Neural progenitor cell (in vitro differentiated cells): Measurements from ENCODE around the gene MAST2.

Experiments
- EZH2 ChIP-seq: fragments of 200-600 bp; sonication (generic); IDR thresholded peaks from 2 replicates; pipeline ENCODE4 v1.6.1; 2017; ENCODE audit warnings: antibody characterized with exemption, mild to moderate bottlenecking, moderate library complexity
- TF ChIP-seq, protein P1 (sequence below): fragments of 200-600 bp; sonication (generic); IDR thresholded peaks from 2 replicates; pipeline ENCODE4 v1.5.1; 2017; ENCODE audit warnings: antibody characterized with exemption, mild to moderate bottlenecking

DNA sequence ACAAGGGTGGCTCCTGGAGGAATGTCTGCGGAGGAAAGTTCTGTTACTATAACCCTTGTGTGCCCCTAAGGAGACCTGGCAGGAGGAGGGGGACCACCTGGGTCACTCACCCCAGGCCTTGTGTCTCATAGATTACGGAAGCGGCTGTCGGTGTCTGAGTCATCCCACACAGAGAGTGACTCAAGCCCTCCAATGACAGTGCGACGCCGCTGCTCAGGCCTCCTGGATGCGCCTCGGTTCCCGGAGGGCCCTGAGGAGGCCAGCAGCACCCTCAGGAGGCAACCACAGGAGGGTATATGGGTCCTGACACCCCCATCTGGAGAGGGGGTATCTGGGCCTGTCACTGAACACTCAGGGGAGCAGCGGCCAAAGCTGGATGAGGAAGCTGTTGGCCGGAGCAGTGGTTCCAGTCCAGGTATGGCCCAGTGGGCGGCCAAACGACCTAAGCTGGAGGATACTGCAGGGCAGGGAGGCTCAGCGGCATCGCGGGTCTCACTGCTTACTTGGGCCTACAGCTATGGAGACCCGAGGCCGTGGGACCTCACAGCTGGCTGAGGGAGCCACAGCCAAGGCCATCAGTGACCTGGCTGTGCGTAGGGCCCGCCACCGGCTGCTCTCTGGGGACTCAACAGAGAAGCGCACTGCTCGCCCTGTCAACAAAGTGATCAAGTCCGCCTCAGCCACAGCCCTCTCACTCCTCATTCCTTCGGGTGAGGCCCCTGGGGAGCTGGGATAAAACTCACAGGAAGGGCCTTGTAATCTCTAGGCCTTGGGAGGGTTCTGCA is 227.7 kb downstream of the MAST2 start:
- TF ChIP-seq, protein P1, sequence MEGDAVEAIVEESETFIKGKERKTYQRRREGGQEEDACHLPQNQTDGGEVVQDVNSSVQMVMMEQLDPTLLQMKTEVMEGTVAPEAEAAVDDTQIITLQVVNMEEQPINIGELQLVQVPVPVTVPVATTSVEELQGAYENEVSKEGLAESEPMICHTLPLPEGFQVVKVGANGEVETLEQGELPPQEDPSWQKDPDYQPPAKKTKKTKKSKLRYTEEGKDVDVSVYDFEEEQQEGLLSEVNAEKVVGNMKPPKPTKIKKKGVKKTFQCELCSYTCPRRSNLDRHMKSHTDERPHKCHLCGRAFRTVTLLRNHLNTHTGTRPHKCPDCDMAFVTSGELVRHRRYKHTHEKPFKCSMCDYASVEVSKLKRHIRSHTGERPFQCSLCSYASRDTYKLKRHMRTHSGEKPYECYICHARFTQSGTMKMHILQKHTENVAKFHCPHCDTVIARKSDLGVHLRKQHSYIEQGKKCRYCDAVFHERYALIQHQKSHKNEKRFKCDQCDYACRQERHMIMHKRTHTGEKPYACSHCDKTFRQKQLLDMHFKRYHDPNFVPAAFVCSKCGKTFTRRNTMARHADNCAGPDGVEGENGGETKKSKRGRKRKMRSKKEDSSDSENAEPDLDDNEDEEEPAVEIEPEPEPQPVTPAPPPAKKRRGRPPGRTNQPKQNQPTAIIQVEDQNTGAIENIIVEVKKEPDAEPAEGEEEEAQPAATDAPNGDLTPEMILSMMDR, result no peak
- no peak for TF ChIP-seq EZH2
